DND-41 (cell line): ENCODE measurements around the gene GSTM1.
"Not testable (repeated sequence)": the region's sequence is repeated elsewhere in the genome, so short reads cannot be mapped to it uniquely, and the experiment has no call there.

Source experiments
- ATAC-seq: fragments of 200-7000 bp; cut with Tn5 transposase; 3 replicates; pipeline ENCODE4 v1.9.1; 2021; ENCODE audit warnings: low read depth; ENCODE audit not compliant: insufficient read depth
- DNase-seq: peaks from one replicate; pipeline ENCODE4 v3.0.0-alpha.2; 2020
- H2AFZ ChIP-seq: 2 replicates; pipeline ENCODE4 v1.6.0; 2012; ENCODE audit warnings: low read depth, low read length
- H3K27ac ChIP-seq: 2 replicates; pipeline ENCODE4 v1.5.1; 2012; ENCODE audit warnings: low read length, inconsistent platforms
- H3K27me3 ChIP-seq: fragments of 200-600 bp; sonication (generic); 2 replicates; pipeline ENCODE4 v1.6.0; 2012; ENCODE audit warnings: low read length, mild to moderate bottlenecking, inconsistent platforms; ENCODE audit not compliant: insufficient read depth, poor library complexity
- H3K36me3 ChIP-seq: 2 replicates; pipeline ENCODE4 v1.5.1; 2012; ENCODE audit warnings: low read length, inconsistent platforms; ENCODE audit not compliant: insufficient read depth
- H3K4me1 ChIP-seq: 2 replicates; pipeline ENCODE4 v1.5.1; 2012; ENCODE audit warnings: mild to moderate bottlenecking, low read length; ENCODE audit not compliant: insufficient read depth
- H3K4me2 ChIP-seq: 2 replicates; pipeline ENCODE4 v1.6.0; 2012; ENCODE audit warnings: mild to moderate bottlenecking, moderate library complexity, low read length, inconsistent platforms; ENCODE audit not compliant: insufficient read depth
- H3K4me3 ChIP-seq, 2 experiments: fragments of 200-600 bp in 1 of 2; shearing (Covaris generic) in 1 of 2; 2 replicates each; pipeline ENCODE4 v1.5.1; 2012 to 2016; ENCODE audit warnings: inconsistent platforms in 2 of 2, low read length in 2 of 2, mild to moderate bottlenecking in 2 of 2, low read depth in 1 of 2, moderate library complexity in 1 of 2
- H3K79me2 ChIP-seq: 2 replicates; pipeline ENCODE4 v1.6.0; 2012; ENCODE audit warnings: low read length, inconsistent platforms; ENCODE audit not compliant: insufficient read depth
- H3K9ac ChIP-seq: 2 replicates; pipeline ENCODE4 v1.6.0; 2012; ENCODE audit warnings: low read depth, mild to moderate bottlenecking, inconsistent platforms, low read length, moderate library complexity
- H3K9me3 ChIP-seq: 2 replicates; pipeline ENCODE4 v1.5.1; 2012; ENCODE audit warnings: low read length, moderate library complexity, mild to moderate bottlenecking, inconsistent platforms; ENCODE audit not compliant: insufficient read depth, severe bottlenecking
- H4K20me1 ChIP-seq: 2 replicates; pipeline ENCODE4 v1.6.0; 2012; ENCODE audit warnings: low read length; ENCODE audit not compliant: insufficient read depth
- EZH2 ChIP-seq: IDR thresholded peaks from 3 replicates; pipeline ENCODE4 v1.6.1; 2012; ENCODE audit warnings: borderline replicate concordance, low read depth, mild to moderate bottlenecking, moderate library complexity, low read length, inconsistent platforms; ENCODE audit not compliant: severe bottlenecking
- TF ChIP-seq, protein P1 (sequence below): IDR thresholded peaks from 2 replicates; pipeline ENCODE4 v1.5.1; 2012; ENCODE audit warnings: borderline replicate concordance, low read length, moderate library complexity, mild to moderate bottlenecking; ENCODE audit not compliant: poor library complexity, severe bottlenecking; ENCODE audit errors: extremely low read depth

Gene GSTM1

DNA sequence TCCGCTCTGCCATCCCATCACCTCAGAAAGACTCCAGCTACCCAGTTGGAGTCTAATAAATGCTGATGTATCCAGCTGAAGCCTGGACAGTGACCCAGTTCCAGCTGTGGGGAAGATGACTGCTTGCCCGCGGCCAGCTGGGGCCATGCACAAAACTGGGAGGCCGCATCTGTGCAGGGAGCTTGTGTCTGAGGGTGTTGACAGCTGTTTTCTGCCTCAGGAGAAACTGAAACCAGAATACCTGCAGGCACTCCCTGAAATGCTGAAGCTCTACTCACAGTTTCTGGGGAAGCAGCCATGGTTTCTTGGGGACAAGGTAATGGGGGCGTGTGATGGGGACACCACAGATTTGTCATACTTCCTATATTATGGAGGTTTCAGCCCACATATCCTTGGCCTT, 16.6 kb upstream of the GSTM1 start:
- Histone ChIP-seq H3K4me3 (no peak overlapping the region), H3K79me2 (no peaks in the 10 kb centered on the region), H3K4me1 (peaks cover 13% of the 10 kb centered on the region), H3K4me2 (no peak overlapping the region), H4K20me1 (no peaks in the 10 kb centered on the region), H3K27me3 (no peaks in the 10 kb centered on the region), H3K36me3 (no peaks in the 10 kb centered on the region), H3K9me3 (no peaks in the 10 kb centered on the region), H3K9ac (no peak overlapping the region), H3K27ac (no peak overlapping the region), H2AFZ (no peak overlapping the region)
- no peak for DNase-seq
- ATAC-seq = no peak
- TF ChIP-seq, protein P1, sequence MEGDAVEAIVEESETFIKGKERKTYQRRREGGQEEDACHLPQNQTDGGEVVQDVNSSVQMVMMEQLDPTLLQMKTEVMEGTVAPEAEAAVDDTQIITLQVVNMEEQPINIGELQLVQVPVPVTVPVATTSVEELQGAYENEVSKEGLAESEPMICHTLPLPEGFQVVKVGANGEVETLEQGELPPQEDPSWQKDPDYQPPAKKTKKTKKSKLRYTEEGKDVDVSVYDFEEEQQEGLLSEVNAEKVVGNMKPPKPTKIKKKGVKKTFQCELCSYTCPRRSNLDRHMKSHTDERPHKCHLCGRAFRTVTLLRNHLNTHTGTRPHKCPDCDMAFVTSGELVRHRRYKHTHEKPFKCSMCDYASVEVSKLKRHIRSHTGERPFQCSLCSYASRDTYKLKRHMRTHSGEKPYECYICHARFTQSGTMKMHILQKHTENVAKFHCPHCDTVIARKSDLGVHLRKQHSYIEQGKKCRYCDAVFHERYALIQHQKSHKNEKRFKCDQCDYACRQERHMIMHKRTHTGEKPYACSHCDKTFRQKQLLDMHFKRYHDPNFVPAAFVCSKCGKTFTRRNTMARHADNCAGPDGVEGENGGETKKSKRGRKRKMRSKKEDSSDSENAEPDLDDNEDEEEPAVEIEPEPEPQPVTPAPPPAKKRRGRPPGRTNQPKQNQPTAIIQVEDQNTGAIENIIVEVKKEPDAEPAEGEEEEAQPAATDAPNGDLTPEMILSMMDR = no peak
- TF ChIP-seq EZH2 = no peak

DNA sequence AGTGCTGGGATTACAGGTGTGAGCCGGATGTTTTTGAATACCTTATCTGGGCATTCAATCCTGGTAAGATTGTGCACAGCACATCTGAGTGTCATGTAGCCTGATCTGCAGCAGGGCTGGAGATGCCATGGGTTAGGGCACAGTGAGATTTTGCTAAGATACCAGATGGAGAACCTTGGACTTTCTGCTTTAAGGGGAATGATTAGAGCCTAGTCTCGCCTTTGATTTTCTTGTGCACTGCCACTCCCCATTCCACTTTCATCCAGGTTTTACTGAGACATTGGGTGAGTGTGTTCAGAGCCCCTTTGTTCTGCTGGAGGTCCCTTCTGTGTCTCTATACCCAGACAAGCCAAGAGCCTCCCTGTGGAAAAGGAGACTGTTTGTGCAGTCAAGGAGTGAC, 13.8 kb upstream of the GSTM1 start:
- not testable (repeated sequence) for H3K9ac ChIP-seq, H3K9me3 ChIP-seq, H3K4me2 ChIP-seq, H3K79me2 ChIP-seq, H3K4me3 ChIP-seq, H3K27me3 ChIP-seq, DNase-seq, H2AFZ ChIP-seq, H4K20me1 ChIP-seq, ATAC-seq, H3K36me3 ChIP-seq, H3K4me1 ChIP-seq, H3K27ac ChIP-seq

DNA sequence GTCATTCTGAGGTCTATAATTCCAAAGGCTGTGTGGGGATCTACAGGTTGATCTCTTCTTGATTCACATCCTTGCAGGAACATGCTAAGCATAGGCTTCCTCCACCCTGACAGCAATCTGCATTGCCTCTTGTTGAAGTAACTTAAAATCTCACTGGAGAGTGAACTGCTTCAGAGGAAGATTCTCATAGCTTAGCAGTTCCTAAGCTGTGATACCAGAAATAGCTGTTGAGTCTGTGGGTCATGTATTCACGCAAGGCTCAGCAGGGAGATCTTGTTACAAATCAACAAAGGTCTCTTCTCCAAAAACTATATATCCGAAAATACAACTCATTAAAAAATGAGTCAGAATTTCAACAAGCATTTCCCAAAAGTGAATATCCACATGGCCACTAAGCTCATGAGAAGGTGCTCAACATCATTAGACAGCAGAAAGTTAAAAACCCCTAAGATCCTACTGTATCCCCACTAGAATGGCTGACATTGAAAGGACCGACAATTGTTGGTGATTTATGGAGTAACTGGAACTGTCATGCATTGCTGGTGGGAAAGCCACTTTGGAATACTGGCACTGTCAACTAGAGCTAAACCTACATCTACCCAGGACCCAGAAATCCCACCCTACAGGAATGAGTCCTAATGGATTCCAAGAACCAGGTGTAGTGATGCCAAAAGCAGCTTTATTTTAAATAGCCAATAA, 10.8 kb upstream of the GSTM1 start:
- not testable (repeated sequence) for H3K9ac ChIP-seq, H4K20me1 ChIP-seq, H3K27ac ChIP-seq, H3K4me3 ChIP-seq, H3K9me3 ChIP-seq, H3K4me1 ChIP-seq, H3K36me3 ChIP-seq, H3K4me2 ChIP-seq, ATAC-seq, DNase-seq, H3K27me3 ChIP-seq, H3K79me2 ChIP-seq, H2AFZ ChIP-seq

DNA sequence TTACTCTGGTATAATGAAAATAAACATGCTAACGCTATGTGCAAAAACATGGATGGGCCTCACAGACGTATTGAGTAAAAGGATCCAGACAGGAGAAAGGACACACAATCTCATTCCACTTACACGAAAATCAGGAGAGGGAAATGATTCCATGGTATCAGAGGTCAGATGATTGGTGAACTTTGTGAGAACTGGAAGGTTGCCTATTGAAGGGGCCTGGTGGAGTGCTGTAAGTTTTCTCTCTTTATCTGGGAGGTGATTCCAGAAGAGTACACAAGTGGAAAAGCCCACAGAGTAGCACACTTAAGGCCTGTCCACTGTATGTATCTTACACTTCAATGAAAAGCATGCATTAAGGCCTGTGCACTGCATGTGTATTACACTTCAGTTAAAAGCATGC, 10.2 kb upstream of the GSTM1 start:
- H3K4me3 ChIP-seq = no peak overlapping the region
- H3K9ac ChIP-seq = no peak overlapping the region
- TF ChIP-seq, protein P1 = no peak
- no peak for TF ChIP-seq EZH2
- no peak overlapping the region for H3K4me2 ChIP-seq
- H4K20me1 ChIP-seq = no peaks in the 10 kb centered on the region
- H3K27me3 ChIP-seq = no peaks in the 10 kb centered on the region
- H3K27ac ChIP-seq = no peak overlapping the region
- no peaks in the 10 kb centered on the region for H3K36me3 ChIP-seq
- H2AFZ ChIP-seq = no peak overlapping the region
- no peaks in the 10 kb centered on the region for H3K9me3 ChIP-seq
- H3K4me1 ChIP-seq = no peaks in the 10 kb centered on the region
- ATAC-seq = no peak
- H3K79me2 ChIP-seq = no peaks in the 10 kb centered on the region
- DNase-seq = no peak

DNA sequence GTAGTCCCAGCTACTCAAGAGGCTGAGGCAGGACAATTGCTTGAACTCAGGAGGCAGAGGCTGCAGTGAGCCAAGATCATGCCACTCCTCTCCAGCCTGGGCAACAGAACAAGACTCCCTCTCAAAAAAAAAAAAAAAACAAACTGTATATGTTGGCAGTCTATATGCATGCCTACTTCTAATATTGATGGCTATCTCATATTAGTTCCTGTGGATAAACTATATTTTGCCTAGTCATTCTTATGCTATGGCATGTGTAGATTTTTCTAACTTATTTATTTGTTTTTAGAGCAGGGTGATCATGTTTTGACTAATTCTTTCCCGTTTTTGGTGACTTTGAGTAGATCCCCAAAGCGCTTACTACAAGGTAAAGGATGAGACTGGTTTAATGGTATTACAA, 9.0 kb upstream of the GSTM1 start:
- ATAC-seq, H2AFZ ChIP-seq, H3K79me2 ChIP-seq, H3K4me3 ChIP-seq, H3K27me3 ChIP-seq, H3K27ac ChIP-seq, H3K4me1 ChIP-seq, H4K20me1 ChIP-seq, DNase-seq, H3K4me2 ChIP-seq, H3K36me3 ChIP-seq, H3K9ac ChIP-seq, H3K9me3 ChIP-seq: not testable (repeated sequence)

DNA sequence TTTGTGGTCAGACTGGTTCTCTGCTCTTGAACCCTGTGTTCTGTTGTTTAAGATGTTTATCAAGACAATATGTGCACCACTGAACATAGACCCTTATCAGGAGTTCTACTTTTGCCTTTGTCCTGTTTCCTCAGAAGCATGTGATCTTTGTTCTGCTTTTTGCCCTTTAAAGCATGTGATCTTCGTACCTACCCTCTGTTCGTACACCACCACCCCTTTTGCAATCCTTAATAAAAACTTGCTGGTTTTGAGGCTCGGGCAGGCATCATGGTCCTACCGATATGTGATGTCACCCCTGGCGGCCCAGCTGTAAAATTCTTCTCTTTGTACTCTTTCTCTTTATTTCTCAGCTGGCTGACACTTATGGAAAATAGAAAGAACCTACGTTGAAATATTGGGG, 2.8 kb upstream of the GSTM1 start:
- not testable (repeated sequence) for H3K4me3 ChIP-seq, H3K27ac ChIP-seq, H3K4me1 ChIP-seq, H3K36me3 ChIP-seq, H2AFZ ChIP-seq, H3K4me2 ChIP-seq, H4K20me1 ChIP-seq, H3K9me3 ChIP-seq, H3K9ac ChIP-seq, ATAC-seq, H3K27me3 ChIP-seq, H3K79me2 ChIP-seq, DNase-seq

DNA sequence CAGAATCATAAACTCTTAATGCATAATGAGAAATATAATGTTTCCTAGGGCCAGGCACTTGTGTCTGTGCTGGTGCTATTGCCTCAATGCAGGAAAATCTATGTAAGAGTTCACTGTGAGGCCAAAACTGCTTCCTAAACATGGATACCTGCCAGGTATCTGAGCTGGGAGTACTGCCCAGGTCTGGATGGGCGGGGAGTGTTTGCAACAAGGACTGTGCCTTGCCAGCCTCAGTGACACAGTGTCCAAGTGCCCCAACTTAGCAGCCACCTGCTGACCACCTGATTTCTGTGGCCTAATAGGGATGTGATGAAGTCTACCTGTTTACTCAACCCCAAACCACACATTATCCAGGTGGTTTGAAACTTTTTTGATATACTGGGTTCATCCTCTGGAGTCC, 2.2 kb upstream of the GSTM1 start:
- H3K9me3 ChIP-seq, DNase-seq, H4K20me1 ChIP-seq, H3K4me1 ChIP-seq, H3K9ac ChIP-seq, H3K79me2 ChIP-seq, H3K4me2 ChIP-seq, ATAC-seq, H3K4me3 ChIP-seq, H3K36me3 ChIP-seq, H3K27ac ChIP-seq, H3K27me3 ChIP-seq, H2AFZ ChIP-seq: not testable (repeated sequence)
